Neural cell (in vitro differentiated cells): ENCODE measurements around the gene ANK2. TPM values are rescaled to one million over a fixed set of nuclear protein-coding genes. Genes with fewer than 3 reads are reported as not detected.

ENCODE experiments used
- H2AFZ ChIP-seq: fragments of 200-600, 300-800 bp; sonication (generic), shearing (Covaris generic); 2 replicates; pipeline ENCODE4 v1.6.0; 2014; ENCODE audit warnings: low read depth, mild to moderate bottlenecking, antibody characterized with exemption, low read length, moderate library complexity
- H3F3A ChIP-seq: fragments of 200-600 bp; shearing (Covaris generic); 2 replicates; pipeline ENCODE4 v1.6.1; 2016; ENCODE audit warnings: mild to moderate bottlenecking, moderate library complexity, mixed read lengths, antibody characterized with exemption, low read length; ENCODE audit not compliant: insufficient read depth, poor library complexity, severe bottlenecking
- H3K27ac ChIP-seq: fragments of 200-600, 300-800 bp; sonication (generic), shearing (Covaris generic); 2 replicates; pipeline ENCODE4 v1.5.1; 2014; ENCODE audit warnings: mild to moderate bottlenecking, low read length, moderate library complexity
- H3K27me3 ChIP-seq: fragments of 300-800, 200-600 bp; sonication (generic), shearing (Covaris generic); 2 replicates; pipeline ENCODE4 v1.6.0; 2014; ENCODE audit warnings: mild to moderate bottlenecking, low read depth, low read length, moderate library complexity; ENCODE audit not compliant: insufficient read depth
- H3K36me3 ChIP-seq: fragments of 300-800, 200-600 bp; sonication (generic), shearing (Covaris generic); 2 replicates; pipeline ENCODE4 v1.5.1; 2014; ENCODE audit warnings: mild to moderate bottlenecking, antibody characterized with exemption, low read length, moderate library complexity; ENCODE audit not compliant: insufficient read depth
- H3K4me2 ChIP-seq: fragments of 300-800, 200-600 bp; sonication (generic), shearing (Covaris generic); 2 replicates; pipeline ENCODE4 v1.6.0; 2014; ENCODE audit warnings: mild to moderate bottlenecking, low read length
- H3K4me3 ChIP-seq: fragments of 300-800, 200-600 bp; sonication (generic), shearing (Covaris generic); 2 replicates; pipeline ENCODE4 v1.5.1; 2014; ENCODE audit warnings: mild to moderate bottlenecking, low read length, moderate library complexity
- H3K79me2 ChIP-seq: fragments of 200-600 bp; shearing (Covaris generic); replicated peaks from 2 replicates; pipeline ENCODE4 v1.6.0; 2014; ENCODE audit warnings: mild to moderate bottlenecking, low read length, moderate library complexity; ENCODE audit not compliant: insufficient read depth
- H3K9ac ChIP-seq: fragments of 300-800, 200-600 bp; sonication (generic), shearing (Covaris generic); 2 replicates; pipeline ENCODE4 v1.6.1; 2016; ENCODE audit warnings: mild to moderate bottlenecking, low read length, mixed read lengths
- H3K9me2 ChIP-seq: fragments of 200-600 bp; shearing (Covaris generic); 2 replicates; pipeline ENCODE4 v1.6.1; 2016; ENCODE audit warnings: mild to moderate bottlenecking, low read length, mixed read lengths; ENCODE audit not compliant: insufficient read depth
- H3K9me3 ChIP-seq: fragments of 200-600, 300-800 bp; sonication (generic), shearing (Covaris generic); 2 replicates; pipeline ENCODE4 v1.6.1; 2016; ENCODE audit warnings: mild to moderate bottlenecking, mixed run types, low read length, moderate library complexity, mixed read lengths
- H4K20me1 ChIP-seq: fragments of 200-600 bp; shearing (Covaris generic); 2 replicates; pipeline ENCODE4 v1.6.1; 2016; ENCODE audit warnings: mild to moderate bottlenecking, mixed run types; ENCODE audit not compliant: insufficient read depth
- CTCF ChIP-seq: fragments of 450-650 bp; IDR thresholded peaks from 2 replicates; pipeline ENCODE4 v1.5.1; 2014; ENCODE audit warnings: antibody characterized with exemption, mild to moderate bottlenecking, moderate library complexity; ENCODE audit not compliant: poor library complexity, severe bottlenecking
- EP300 ChIP-seq: fragments of 450-650 bp; conservative IDR thresholded peaks from 2 replicates; pipeline ENCODE4 v1.6.1; 2014; ENCODE audit warnings: antibody characterized with exemption, mild to moderate bottlenecking, moderate library complexity; ENCODE audit not compliant: poor library complexity, severe bottlenecking
- EZH2 ChIP-seq: fragments of 200-600, 300-800 bp; shearing (Covaris generic), sonication (generic); IDR thresholded peaks from 2 replicates; pipeline ENCODE4 v1.6.1; 2014; ENCODE audit warnings: antibody characterized with exemption, low read length, borderline replicate concordance, mild to moderate bottlenecking; ENCODE audit not compliant: insufficient read depth, poor library complexity, severe bottlenecking
- MXI1 ChIP-seq: fragments of 450-650 bp; conservative IDR thresholded peaks from 2 replicates; pipeline ENCODE4 v1.6.1; 2014; ENCODE audit warnings: antibody characterized with exemption, mild to moderate bottlenecking; ENCODE audit not compliant: poor library complexity, severe bottlenecking
- POLR2AphosphoS5 ChIP-seq: IDR thresholded peaks from 2 replicates; pipeline ENCODE4 v1.6.1; 2012
- RAD21 ChIP-seq: fragments of 450-650 bp; conservative IDR thresholded peaks from 2 replicates; pipeline ENCODE4 v1.6.1; 2014; ENCODE audit warnings: antibody characterized with exemption, mild to moderate bottlenecking, moderate library complexity
- REST ChIP-seq: IDR thresholded peaks from 2 replicates; pipeline ENCODE4 v1.6.1; 2012; ENCODE audit warnings: borderline replicate concordance
- SMC3 ChIP-seq: fragments of 450-650 bp; conservative IDR thresholded peaks from 2 replicates; pipeline ENCODE4 v1.6.1; 2014; ENCODE audit warnings: antibody characterized with exemption, mild to moderate bottlenecking, moderate library complexity; ENCODE audit not compliant: poor library complexity
- TAF1 ChIP-seq: IDR thresholded peaks from 2 replicates; pipeline ENCODE4 v1.6.1; 2012; ENCODE audit warnings: low read depth
- polyA plus RNA-seq: library from polyadenylated mRNA; depleted of rRNA; stranded (reverse); fragments of >200 nt; gene quantifications from 2 replicates; pipeline ENCODE4 v1.2.3, GENCODE V29; 2014

Gene ANK2
- polyA plus RNA-seq, 1 donor from 2014 or later = 52.0 TPM

- no peaks in the 10 kb centered on the region for H3K36me3 ChIP-seq
- no peaks in the 10 kb centered on the region for H3K79me2 ChIP-seq
- H3K9me3 ChIP-seq = no peaks in the 10 kb centered on the region
- H3F3A ChIP-seq = no peaks in the 10 kb centered on the region
- H3K4me3 ChIP-seq = no peak overlapping the region
- TF ChIP-seq CTCF (no peak), MXI1 (no peak), SMC3 (no peak), TAF1 (no peak), REST (no peak), POLR2AphosphoS5 (no peak), EP300 (no peak), RAD21 (no peak), EZH2 (no peak)
- no peaks in the 10 kb centered on the region for H4K20me1 ChIP-seq
- H3K27ac ChIP-seq = no peak overlapping the region
- H3K27me3 ChIP-seq = no peaks in the 10 kb centered on the region
- H3K9me2 ChIP-seq = no peaks in the 10 kb centered on the region
- no peak overlapping the region for H2AFZ ChIP-seq
- no peak overlapping the region for H3K4me2 ChIP-seq
- no peak overlapping the region for H3K9ac ChIP-seq
These were observed 124.4 kb downstream of the ANK2 start for GRCh38 chr4:113173793-113174264.

- no peak overlapping the region for H2AFZ ChIP-seq
- H3F3A ChIP-seq = no peaks in the 10 kb centered on the region
- H3K27ac ChIP-seq = no peak overlapping the region
- H3K36me3 ChIP-seq = no peaks in the 10 kb centered on the region
- TF ChIP-seq MXI1 = no peak
- TF ChIP-seq REST = no peak
- TF ChIP-seq EZH2 = no peak
- TF ChIP-seq POLR2AphosphoS5 = no peak
- no peak for TF ChIP-seq CTCF
- no peak for TF ChIP-seq EP300
- no peak for TF ChIP-seq RAD21
- TF ChIP-seq TAF1 = no peak
- TF ChIP-seq SMC3 = no peak
- no peaks in the 10 kb centered on the region for H3K9me3 ChIP-seq
- H3K9me2 ChIP-seq = no peaks in the 10 kb centered on the region
- H4K20me1 ChIP-seq = no peaks in the 10 kb centered on the region
- no peaks in the 10 kb centered on the region for H3K27me3 ChIP-seq
- no peak overlapping the region for H3K9ac ChIP-seq
- no peaks in the 10 kb centered on the region for H3K79me2 ChIP-seq
- H3K4me3 ChIP-seq = no peak overlapping the region
- H3K4me2 ChIP-seq = no peak overlapping the region
These were observed 129.6 kb downstream of the ANK2 start for GRCh38 chr4:113179091-113179490.
